ENCODE measurements around the gene PPP5C.

PPP5C gene

DNA sequence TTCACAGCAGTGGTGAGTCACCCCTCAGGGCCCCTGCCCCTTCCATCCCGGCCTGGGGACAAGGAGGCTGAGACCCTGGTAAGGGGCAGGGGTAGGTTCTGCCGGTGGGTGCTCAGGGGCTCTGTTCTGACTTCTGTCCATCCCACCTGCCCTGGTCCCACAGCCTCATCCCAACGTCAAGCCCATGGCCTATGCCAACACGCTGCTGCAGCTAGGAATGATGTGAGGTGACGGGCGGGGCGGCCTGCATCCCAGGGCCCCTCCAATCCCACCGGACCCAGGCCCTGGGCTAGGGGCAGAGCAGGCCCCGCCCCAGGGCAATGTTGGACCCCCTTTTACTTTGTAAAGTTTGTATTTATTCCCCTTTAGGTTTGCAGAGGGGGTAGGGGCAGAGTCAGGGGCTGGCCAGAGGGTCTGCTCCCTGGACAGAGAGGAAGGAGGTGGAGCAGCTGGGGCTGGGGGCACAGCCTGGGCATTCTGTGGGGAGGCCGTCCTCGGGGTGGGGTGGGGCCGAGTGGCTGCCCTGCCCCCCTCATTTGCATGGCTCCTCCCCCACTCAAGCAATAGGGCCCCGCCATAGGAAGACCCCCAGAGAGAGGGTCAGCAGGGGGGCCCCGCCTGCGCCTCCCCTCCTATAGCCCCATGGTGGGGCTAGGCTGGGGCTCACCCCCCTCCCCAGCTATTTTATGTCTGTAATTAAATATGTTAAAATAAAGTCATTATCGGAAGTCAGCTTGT lies 43.4 kb downstream of the PPP5C start:
- Histone ChIP-seq H3K36me3 (ENCODE audit: insufficient read depth, low read length) (peaks cover 66% of the 10 kb centered on the region; the same call in 1 of the 2 replicates), H3K27me3 (ENCODE audit: insufficient read depth, low read length, poor library complexity, severe bottlenecking) (no peaks in the 10 kb centered on the region), H4K20me1 (ENCODE audit: insufficient read depth, low read length, poor library complexity, severe bottlenecking) (no peaks in the 10 kb centered on the region), H3K9me2 (replicated peaks; ENCODE audit: low read depth, low read length) (no peaks in the 10 kb centered on the region), H3K4me2 (ENCODE audit: low read depth, low read length, poor library complexity, severe bottlenecking) (no peak overlapping the region), H2AFZ (ENCODE audit: low read length) (no peak overlapping the region), H3K4me1 (ENCODE audit: insufficient read depth, low read length, poor library complexity, severe bottlenecking) (no peaks in the 10 kb centered on the region), H3F3A (ENCODE audit: low read depth) (no peaks in the 10 kb centered on the region), H3K9ac (ENCODE audit: low read depth, low read length, poor library complexity, severe bottlenecking) (no peak overlapping the region), H3K4me3 (ENCODE audit: low read length, poor library complexity, severe bottlenecking) (no peak overlapping the region), H3K79me2 (ENCODE audit: insufficient read depth, low read length) (no peaks in the 10 kb centered on the region), H3K9me3 (ENCODE audit: insufficient read depth, low read depth, low read length) (no peaks in the 10 kb centered on the region)
- no peak for TF ChIP-seq EZH2phosphoT487 (IDR thresholded peaks at IDR 0.05; ENCODE audit: borderline replicate concordance)
- TF ChIP-seq, protein P1, sequence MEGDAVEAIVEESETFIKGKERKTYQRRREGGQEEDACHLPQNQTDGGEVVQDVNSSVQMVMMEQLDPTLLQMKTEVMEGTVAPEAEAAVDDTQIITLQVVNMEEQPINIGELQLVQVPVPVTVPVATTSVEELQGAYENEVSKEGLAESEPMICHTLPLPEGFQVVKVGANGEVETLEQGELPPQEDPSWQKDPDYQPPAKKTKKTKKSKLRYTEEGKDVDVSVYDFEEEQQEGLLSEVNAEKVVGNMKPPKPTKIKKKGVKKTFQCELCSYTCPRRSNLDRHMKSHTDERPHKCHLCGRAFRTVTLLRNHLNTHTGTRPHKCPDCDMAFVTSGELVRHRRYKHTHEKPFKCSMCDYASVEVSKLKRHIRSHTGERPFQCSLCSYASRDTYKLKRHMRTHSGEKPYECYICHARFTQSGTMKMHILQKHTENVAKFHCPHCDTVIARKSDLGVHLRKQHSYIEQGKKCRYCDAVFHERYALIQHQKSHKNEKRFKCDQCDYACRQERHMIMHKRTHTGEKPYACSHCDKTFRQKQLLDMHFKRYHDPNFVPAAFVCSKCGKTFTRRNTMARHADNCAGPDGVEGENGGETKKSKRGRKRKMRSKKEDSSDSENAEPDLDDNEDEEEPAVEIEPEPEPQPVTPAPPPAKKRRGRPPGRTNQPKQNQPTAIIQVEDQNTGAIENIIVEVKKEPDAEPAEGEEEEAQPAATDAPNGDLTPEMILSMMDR (conservative IDR thresholded peaks at IDR 0.05; ENCODE audit: low read length): no peak

DNA sequence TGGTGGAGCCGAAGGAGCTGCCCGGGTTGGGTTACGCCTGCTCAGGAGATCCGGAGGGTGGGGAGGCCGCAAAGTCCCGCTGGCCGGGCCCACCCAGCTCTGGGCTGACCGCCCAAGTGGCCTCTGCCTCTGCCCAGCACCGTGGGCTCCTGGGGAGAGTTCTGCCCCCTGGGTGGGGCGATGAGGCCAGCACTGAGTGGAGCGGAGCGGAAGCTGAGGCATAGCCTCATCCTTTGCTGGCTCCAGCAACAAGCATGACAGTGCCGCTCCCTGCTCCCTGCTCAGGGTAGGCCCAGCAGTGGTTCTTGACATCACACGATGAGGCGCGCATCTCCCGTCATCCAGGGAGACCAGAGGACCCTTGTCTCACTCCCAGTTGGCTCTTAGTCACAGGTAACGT lies 44.0 kb downstream of the PPP5C start:
- no peak overlapping the region for H3K9ac ChIP-seq (ENCODE audit: low read depth, low read length, poor library complexity, severe bottlenecking)
- no peaks in the 10 kb centered on the region for H3K4me1 ChIP-seq (ENCODE audit: insufficient read depth, low read length, poor library complexity, severe bottlenecking)
- TF ChIP-seq, protein P1 (conservative IDR thresholded peaks at IDR 0.05; ENCODE audit: low read length): no peak
- no peak for TF ChIP-seq EZH2phosphoT487 (IDR thresholded peaks at IDR 0.05; ENCODE audit: borderline replicate concordance)
- H3K4me3 ChIP-seq (ENCODE audit: low read length, poor library complexity, severe bottlenecking): no peak overlapping the region
- no peaks in the 10 kb centered on the region for H3K9me2 ChIP-seq (replicated peaks; ENCODE audit: low read depth, low read length)
- H3F3A ChIP-seq (ENCODE audit: low read depth): no peaks in the 10 kb centered on the region
- H3K79me2 ChIP-seq (ENCODE audit: insufficient read depth, low read length): no peaks in the 10 kb centered on the region
- H3K27me3 ChIP-seq (ENCODE audit: insufficient read depth, low read length, poor library complexity, severe bottlenecking): no peaks in the 10 kb centered on the region
- H3K36me3 ChIP-seq (ENCODE audit: insufficient read depth, low read length): peaks cover 63% of the 10 kb centered on the region; the same call in 1 of the 2 replicates
- no peak overlapping the region for H2AFZ ChIP-seq (ENCODE audit: low read length)
- H3K9me3 ChIP-seq (ENCODE audit: insufficient read depth, low read depth, low read length): no peaks in the 10 kb centered on the region
- no peaks in the 10 kb centered on the region for H4K20me1 ChIP-seq (ENCODE audit: insufficient read depth, low read length, poor library complexity, severe bottlenecking)
- H3K4me2 ChIP-seq (ENCODE audit: low read depth, low read length, poor library complexity, severe bottlenecking): no peak overlapping the region

DNA sequence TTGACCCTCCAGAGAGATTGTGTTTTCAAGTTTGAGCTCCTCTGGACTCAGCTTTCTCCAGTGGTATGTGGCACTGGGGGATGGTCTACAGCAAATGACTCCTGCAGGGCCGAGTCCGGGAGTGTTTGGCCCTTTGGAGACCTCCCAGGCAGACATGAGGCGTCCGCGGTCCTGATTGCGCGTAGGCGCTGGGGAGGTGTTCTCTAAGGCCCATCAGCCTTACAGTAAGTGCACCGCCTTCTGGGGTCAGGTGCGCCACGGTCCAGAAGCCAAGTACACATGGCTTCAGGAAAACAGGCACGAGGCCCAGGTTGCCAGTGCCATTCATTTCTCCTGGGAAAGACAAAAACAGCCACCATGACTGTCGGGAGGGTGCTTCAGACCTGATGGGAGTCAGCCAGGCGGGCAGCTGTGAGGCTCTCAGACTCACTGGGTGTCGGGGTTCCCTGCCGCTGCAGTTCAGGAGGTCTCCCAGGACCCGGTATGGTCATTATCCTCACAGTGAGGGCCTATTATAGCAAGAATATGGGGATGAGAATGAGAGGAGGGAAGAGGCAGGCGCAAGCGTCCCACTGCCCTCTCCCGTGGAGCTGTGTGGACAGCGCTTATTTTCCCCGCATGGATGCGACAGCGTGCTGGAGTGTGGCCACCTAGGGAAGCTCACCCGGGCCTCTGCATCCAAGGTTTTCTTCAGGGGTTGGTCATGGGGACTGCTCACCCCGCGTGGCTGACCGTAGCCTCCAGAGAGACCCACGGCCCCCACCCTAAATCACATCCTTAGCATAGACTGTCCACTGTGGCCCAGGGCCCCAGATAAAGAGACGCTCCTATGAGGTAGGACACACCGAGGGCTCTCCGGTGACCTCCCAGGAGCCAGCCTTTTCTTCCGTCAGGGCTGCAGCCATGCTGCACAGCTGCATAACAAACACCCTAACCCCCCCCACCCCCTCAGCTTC lies 44.7 kb downstream of the PPP5C start:
- no peaks in the 10 kb centered on the region for H3K27me3 ChIP-seq (ENCODE audit: insufficient read depth, low read length, poor library complexity, severe bottlenecking)
- no peaks in the 10 kb centered on the region for H3F3A ChIP-seq (ENCODE audit: low read depth)
- TF ChIP-seq, protein P1 (conservative IDR thresholded peaks at IDR 0.05; ENCODE audit: low read length): no peak
- no peak for TF ChIP-seq EZH2phosphoT487 (IDR thresholded peaks at IDR 0.05; ENCODE audit: borderline replicate concordance)
- no peaks in the 10 kb centered on the region for H4K20me1 ChIP-seq (ENCODE audit: insufficient read depth, low read length, poor library complexity, severe bottlenecking)
- no peak overlapping the region for H3K4me2 ChIP-seq (ENCODE audit: low read depth, low read length, poor library complexity, severe bottlenecking)
- no peaks in the 10 kb centered on the region for H3K79me2 ChIP-seq (ENCODE audit: insufficient read depth, low read length)
- no peaks in the 10 kb centered on the region for H3K9me2 ChIP-seq (replicated peaks; ENCODE audit: low read depth, low read length)
- no peaks in the 10 kb centered on the region for H3K9me3 ChIP-seq (ENCODE audit: insufficient read depth, low read depth, low read length)
- no peak overlapping the region for H3K4me3 ChIP-seq (ENCODE audit: low read length, poor library complexity, severe bottlenecking)
- H2AFZ ChIP-seq (ENCODE audit: low read length): no peak overlapping the region
- H3K36me3 ChIP-seq (ENCODE audit: insufficient read depth, low read length): peaks cover 56% of the 10 kb centered on the region; the same call in 1 of the 2 replicates
- no peaks in the 10 kb centered on the region for H3K4me1 ChIP-seq (ENCODE audit: insufficient read depth, low read length, poor library complexity, severe bottlenecking)
- H3K9ac ChIP-seq (ENCODE audit: low read depth, low read length, poor library complexity, severe bottlenecking): no peak overlapping the region
